Neural crest cell (in vitro differentiated cells): ENCODE measurements around the gene CALHM3. TPM values are rescaled to one million over a fixed set of nuclear protein-coding genes. Genes with fewer than 3 reads are reported as not detected.

Experiments used
- DNase-seq: peaks from one replicate; pipeline ENCODE4 v3.0.0; 2021; ENCODE audit warnings: low read depth, mixed read lengths, low spot score
- H3K27ac Mint-ChIP-seq: one replicate; pipeline ENCODE4 v1.8.0; 2021; ENCODE audit warnings: mild to moderate bottlenecking, mixed read lengths; ENCODE audit not compliant: unreplicated experiment
- H3K27me3 Mint-ChIP-seq: 2 replicates; pipeline ENCODE4 v1.8.0; 2021; ENCODE audit warnings: low read depth, mild to moderate bottlenecking, mixed read lengths
- H3K36me3 Mint-ChIP-seq: 2 replicates; pipeline ENCODE4 v1.8.0; 2021; ENCODE audit warnings: low read depth, mild to moderate bottlenecking, mixed read lengths
- H3K4me1 Mint-ChIP-seq: 2 replicates; pipeline ENCODE4 v1.8.0; 2021; ENCODE audit warnings: mixed read lengths
- H3K4me3 Mint-ChIP-seq: one replicate; pipeline ENCODE4 v1.8.0; 2021; ENCODE audit warnings: mild to moderate bottlenecking, mixed read lengths
- H3K9me3 Mint-ChIP-seq: 2 replicates; pipeline ENCODE4 v1.8.0; 2021; ENCODE audit warnings: mixed read lengths
- CTCF ChIP-seq: fragments of 200-600 bp; sonication (generic); conservative IDR thresholded peaks from 2 replicates; pipeline ENCODE4 v1.5.0; 2021; ENCODE audit warnings: antibody characterized with exemption, mild to moderate bottlenecking
- total RNA-seq: library from RNA; stranded (reverse); gene quantifications from 2 replicates; pipeline ENCODE4 v1.2.1, GENCODE V29; 2021

Gene CALHM3
- total RNA-seq, 1 donor from 2014 or later, result not detected

DNA sequence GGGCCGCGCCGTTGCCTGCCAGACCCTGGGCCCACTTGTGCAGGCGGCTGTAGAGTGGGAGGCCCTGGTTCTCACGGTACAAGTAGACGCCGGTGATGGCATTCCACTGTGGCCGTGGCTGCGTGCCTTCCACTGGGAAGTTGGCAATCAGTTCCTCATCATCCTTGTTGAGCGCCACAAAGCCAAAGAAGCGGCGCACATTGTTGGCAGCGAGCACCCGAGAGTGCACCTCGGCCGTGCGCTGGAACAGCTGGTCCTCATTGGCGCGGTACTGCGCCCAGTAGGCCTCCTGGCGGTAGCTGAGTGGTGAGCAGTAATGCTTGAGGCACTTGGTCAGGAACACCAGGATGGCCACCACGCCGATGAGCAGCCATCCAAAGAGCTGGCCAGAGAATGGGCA is 31.9 kb downstream of the CALHM3 start:
- Mint-ChIP-seq H3K36me3 (peaks cover 10% of the 10 kb centered on the region), H3K4me3 (no peak overlapping the region)
- no peak for TF ChIP-seq CTCF

DNA sequence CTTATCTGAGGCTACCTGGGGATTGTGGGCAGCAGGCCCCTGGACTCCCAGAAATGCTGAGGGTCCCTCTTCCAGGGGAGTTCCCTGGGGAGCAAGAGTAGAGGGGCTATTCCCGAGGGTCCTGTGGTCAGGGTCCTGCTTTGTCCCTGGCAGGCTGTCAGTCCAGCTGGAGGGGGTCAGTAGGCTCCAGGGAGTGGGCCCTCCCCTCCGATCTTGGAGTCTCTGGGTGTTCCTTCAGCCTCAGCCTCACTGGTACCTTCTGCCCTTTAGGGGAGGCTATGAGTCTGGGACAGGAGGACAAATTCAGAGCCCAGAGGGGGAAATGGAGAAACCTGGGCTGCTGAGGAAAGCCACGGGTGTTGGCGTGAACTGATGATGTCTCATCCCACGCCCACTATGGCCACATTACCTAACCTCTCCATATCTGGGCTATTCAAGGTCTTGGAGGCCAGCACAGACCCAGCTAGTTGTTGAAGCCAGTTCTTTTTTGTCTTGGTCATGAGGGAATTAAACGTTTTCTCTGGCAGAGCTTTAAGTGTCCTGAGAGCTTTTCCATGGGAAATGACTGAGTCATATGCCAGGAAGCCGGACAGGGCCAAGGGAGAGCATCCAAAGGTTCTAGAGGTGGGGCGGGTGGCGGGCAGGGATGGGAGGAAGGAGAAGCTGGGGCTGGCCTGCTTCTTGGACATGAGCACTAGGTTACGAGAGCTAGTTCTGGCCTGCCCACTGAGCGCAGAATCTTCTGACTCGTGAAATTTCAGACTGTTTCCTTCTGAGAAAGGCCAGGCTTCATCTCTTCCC is 33.1 kb downstream of the CALHM3 start:
- no peak for DNase-seq

More for the DNA sequence above, 31.9 kb downstream of the CALHM3 start:
- Mint-ChIP-seq H3K27me3 (no peaks in the 10 kb centered on the region), H3K27ac (no peak overlapping the region), H3K4me1 (no peaks in the 10 kb centered on the region), H3K9me3 (no peaks in the 10 kb centered on the region)
- no peak for DNase-seq

GRCh38 chr10:103445366-103445765 is 33.7 kb downstream of the CALHM3 start:
- DNase-seq, result no peak
- peaks cover 14% of the 10 kb centered on the region for H3K36me3 Mint-ChIP-seq
- peak overlapping the region; percentile 83 for H3K27ac Mint-ChIP-seq
- no peak for TF ChIP-seq CTCF
- H3K9me3 Mint-ChIP-seq, result no peaks in the 10 kb centered on the region
- H3K4me3 Mint-ChIP-seq, result no peak overlapping the region
- H3K4me1 Mint-ChIP-seq, result no peaks in the 10 kb centered on the region
- H3K27me3 Mint-ChIP-seq, result no peaks in the 10 kb centered on the region

More for the DNA sequence above, 33.1 kb downstream of the CALHM3 start:
- peaks cover 14% of the 10 kb centered on the region for H3K36me3 Mint-ChIP-seq
- no peaks in the 10 kb centered on the region for H3K4me1 Mint-ChIP-seq
- no peak overlapping the region for H3K4me3 Mint-ChIP-seq
- no peaks in the 10 kb centered on the region for H3K9me3 Mint-ChIP-seq
- H3K27ac Mint-ChIP-seq, result no peak overlapping the region
- TF ChIP-seq CTCF, result no peak
- no peaks in the 10 kb centered on the region for H3K27me3 Mint-ChIP-seq

DNA sequence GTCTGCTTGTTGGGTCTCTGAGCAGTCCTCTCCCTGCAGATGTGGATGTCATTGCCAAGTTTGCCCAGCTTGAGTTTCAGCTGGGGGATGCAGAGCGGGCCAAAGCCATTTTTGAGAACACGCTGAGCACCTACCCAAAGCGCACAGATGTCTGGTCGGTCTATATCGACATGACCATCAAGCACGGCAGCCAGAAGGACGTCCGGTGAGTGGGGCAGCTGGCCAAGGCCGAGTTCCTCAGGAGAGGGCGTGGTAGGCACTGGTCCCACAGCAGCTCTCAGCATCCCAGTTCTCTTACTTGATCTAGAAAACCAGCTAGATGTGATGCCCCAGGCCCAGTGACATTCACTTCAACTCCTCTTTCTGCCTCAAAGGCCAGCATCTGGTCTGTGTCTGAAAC is 34.6 kb downstream of the CALHM3 start:
- no peak for DNase-seq
- H3K27ac Mint-ChIP-seq, result peak overlapping the region; percentile 67
- H3K9me3 Mint-ChIP-seq, result no peaks in the 10 kb centered on the region
- H3K36me3 Mint-ChIP-seq, result peaks cover 14% of the 10 kb centered on the region
- TF ChIP-seq CTCF, result no peak
- H3K4me3 Mint-ChIP-seq, result no peak overlapping the region
- no peaks in the 10 kb centered on the region for H3K4me1 Mint-ChIP-seq
- no peaks in the 10 kb centered on the region for H3K27me3 Mint-ChIP-seq

DNA sequence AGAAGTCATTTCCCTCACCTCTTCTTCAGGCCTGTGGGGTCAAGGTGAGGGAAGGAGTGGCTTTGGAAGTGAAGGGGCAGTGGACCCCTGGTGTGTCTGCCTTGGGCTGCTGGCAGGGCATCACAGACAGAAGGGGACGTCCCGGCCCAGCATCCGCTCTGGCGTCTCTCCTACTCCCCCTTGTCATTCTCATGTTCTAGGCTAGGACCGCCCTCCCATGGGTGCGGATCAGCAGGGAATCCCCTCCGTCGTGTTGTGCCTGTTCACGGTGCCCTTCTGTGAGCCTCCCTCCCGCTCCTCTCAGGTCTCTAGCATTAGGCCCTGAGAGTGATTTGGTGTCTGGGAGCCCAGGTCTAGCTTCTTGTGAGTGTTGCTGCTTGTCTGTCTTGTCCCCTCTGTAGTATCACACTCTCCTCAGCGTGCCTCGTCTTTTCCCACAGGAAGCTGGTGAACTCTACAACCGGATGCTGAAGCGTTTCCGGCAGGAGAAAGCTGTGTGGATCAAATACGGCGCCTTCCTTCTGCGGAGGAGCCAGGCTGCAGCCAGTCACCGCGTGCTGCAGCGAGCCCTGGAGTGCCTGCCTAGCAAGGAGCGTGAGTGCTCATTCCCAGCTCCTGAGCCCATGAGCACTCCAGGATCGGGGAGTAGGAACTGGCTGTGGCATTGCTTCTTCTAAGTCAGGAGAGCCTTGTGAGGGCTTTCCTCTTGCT is 35.4 kb downstream of the CALHM3 start:
- no peak overlapping the region for H3K4me3 Mint-ChIP-seq
- TF ChIP-seq CTCF, result no peak
- H3K36me3 Mint-ChIP-seq, result peaks cover 12% of the 10 kb centered on the region
- no peaks in the 10 kb centered on the region for H3K4me1 Mint-ChIP-seq
- no peak overlapping the region for H3K27ac Mint-ChIP-seq
- no peaks in the 10 kb centered on the region for H3K9me3 Mint-ChIP-seq
- no peaks in the 10 kb centered on the region for H3K27me3 Mint-ChIP-seq
- no peak for DNase-seq
